Heart right ventricle (tissue), 16 donors: ENCODE data around the gene ZNF213. TPM values are rescaled to one million over a fixed set of nuclear protein-coding genes. Genes with fewer than 3 reads are reported as not detected.

Experiments
- ATAC-seq, 8 donors: fragments of 200-7000 bp; cut with Tn5 transposase; one replicate each; pipeline ENCODE4 v1.9.1; 2020; ENCODE audit warnings: mild to moderate bottlenecking in 8 of 8, moderate library complexity in 8 of 8, moderate number of reproducible peaks in 1 of 8
- DNase-seq, 2 donors: peaks; one replicate each; pipeline ENCODE4 v3.0.0-alpha.2; 2020
- H3K27ac ChIP-seq, 10 donors: fragments of 200-600 bp; sonication (generic) in 2 of 10; one replicate each; pipeline versions ENCODE4 v1.5.0 to v1.8.0; 2020 to 2022; ENCODE audit warnings: mild to moderate bottlenecking in 3 of 10
- H3K27me3 ChIP-seq, 7 donors: fragments of 200-600 bp; one replicate each; pipeline ENCODE4 v1.8.0; 2021 to 2022; ENCODE audit warnings: mild to moderate bottlenecking in 2 of 7
- H3K36me3 ChIP-seq, 9 donors: fragments of 200-600 bp; sonication (generic) in 1 of 9; one replicate each; pipeline versions ENCODE4 v1.5.0 to v1.8.0; 2020 to 2022; ENCODE audit warnings: mild to moderate bottlenecking in 2 of 9
- H3K4me1 ChIP-seq, 9 donors: fragments of 200-600 bp; sonication (generic) in 1 of 9; one replicate each; pipeline versions ENCODE4 v1.5.0 to v1.8.0; 2020 to 2022; ENCODE audit warnings: mild to moderate bottlenecking in 4 of 9
- H3K4me3 ChIP-seq, 10 donors: fragments of 200-600 bp; sonication (generic) in 2 of 10; one replicate each; pipeline versions ENCODE4 v1.5.0 to v1.8.0; 2020 to 2022; ENCODE audit warnings: mild to moderate bottlenecking in 7 of 10, moderate library complexity in 2 of 10
- H3K9me3 ChIP-seq, 11 donors: fragments of 200-600 bp in 10 of 11; sonication (generic) in 2 of 11; one replicate each; pipeline versions ENCODE4 v1.5.0 to v1.8.0; 2013 to 2022; ENCODE audit warnings: mild to moderate bottlenecking in 2 of 11, control low read depth in 1 of 11, moderate library complexity in 1 of 11
- WGBS, 2 donors: extraction: QIAGEN DNeasy Blood & Tissue Kit; methylation state at CpG; one replicate each; pipeline ENCODE4 v1.1.7; 2013; ENCODE audit warnings: inconsistent platforms in 1 of 2; 5-methylcytosine and 5-hydroxymethylcytosine counted together
- intact Hi-C, 10 donors: fragments of 100-400 bp; cut with DNase I; formaldehyde crosslinking; loops; one replicate each; pipeline versions ENCODE4 v1.11.1 to v1.14.2; 2022
- polyA plus RNA-seq, 2 donors: library from polyadenylated mRNA; stranded (reverse); fragments of 200-250 nt; gene quantifications; one replicate each; pipeline ENCODE4 v1.2.3, GENCODE V29; 2013
- total RNA-seq, 10 donors: library from RNA; stranded (reverse); fragmentation: NEBNext Ultra II Directional in 3 of 10; extraction: Animal tissue kit (Norgen Biotek cat#: 25700) in 3 of 10; gene quantifications; one replicate each; pipeline versions ENCODE4 v1.2.1 to v1.2.4, GENCODE V29; 2021 to 2023
- TF ChIP-seq, protein P1 (sequence below), 9 donors: fragments of 200-600 bp; sonication (generic) in 2 of 9; IDR thresholded peaks; one replicate each; pipeline versions ENCODE4 v1.5.0 to v1.8.0; 2021 to 2022; ENCODE audit warnings: antibody characterized with exemption in 9 of 9, mild to moderate bottlenecking in 5 of 9, moderate library complexity in 1 of 9
- donor health status: Arrhythmogenic right ventricular cardiomyopathy.
- donor health status: ischemic (EF 13 %, LVEDD 7.1; RV severe dilation, severe dysfunction).
- donor health status: healthy with polysubstance abuse.
- donor health status: DM: no; HTN: yes; CAD: no.
- donor health status: DM: no; HTN: no; CAD: no.
- donor health status: ischemic (EF 25% LVEDD 6.9; RV normal size, moderate dysfunction).
- donor health status: ischemic (EF 25% LVEDD 5.7; RV mildly dilated, moderate dysfunction).
- donor health status: healthy.
- donor health status: DM: yes; HTN: yes; CAD: no.
- donor health status: Ischemic cardiomyopathy.
- donor health status: ischemic (EF 35%, LVEDD 5.7; RV mildly dilated, moderate dysfunction).
- donor health status: nonischemic (EF 11% LVEDD 7.7; RV severe dilation, severe dysfunction).
- donor health status: DM: yes; HTN: yes; CAD: no.
- donor health status: PGD.
- donor health status: ischemic (EF 29% LVEDD 5.4; RV normal size, mild dysfunction).
- donor health status: nonischemic (EF 23%, LVEDD 6.1; RV moderate dilation, normal function).

Gene ZNF213
- total and polyA plus RNA-seq, 12 donors, result 5.9 to 10.1 (median 7.7) TPM

DNA sequence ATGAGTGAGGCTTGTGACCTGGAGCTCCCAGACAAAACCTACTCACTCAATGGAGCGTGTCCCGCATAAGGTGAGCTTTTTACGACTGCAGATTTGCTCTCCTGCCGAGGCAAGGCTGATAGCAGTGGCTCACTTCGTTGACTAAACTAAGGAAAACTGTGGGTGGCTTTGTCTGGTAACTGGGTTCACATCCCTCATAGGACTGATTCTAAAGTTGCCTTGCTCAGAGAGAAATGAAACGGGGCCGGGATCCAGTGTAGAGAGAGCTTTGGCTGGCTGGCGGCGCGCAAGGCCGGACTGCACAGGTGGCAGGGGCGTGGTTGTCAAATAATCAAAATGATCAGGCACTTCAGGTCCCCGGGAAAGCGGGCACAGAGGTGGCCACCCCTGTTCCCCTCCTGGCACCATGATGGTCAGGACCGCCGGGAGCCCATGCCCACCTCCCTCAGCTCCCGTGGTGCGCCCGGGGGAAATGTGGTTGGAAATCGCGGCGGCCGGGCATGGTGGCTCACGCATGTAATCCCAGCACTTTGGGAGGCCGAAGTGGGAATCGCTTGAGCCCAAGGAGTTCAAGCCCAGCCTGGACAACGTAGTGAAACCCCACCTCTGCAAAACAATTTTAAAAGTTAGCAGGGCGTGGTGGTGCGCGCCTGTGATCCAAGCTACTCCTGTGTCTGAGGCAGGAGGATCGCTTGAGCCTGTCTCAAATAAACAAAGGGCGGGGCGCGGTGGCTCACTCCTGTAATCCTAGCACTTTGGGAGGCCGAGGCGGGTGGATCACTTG, 26.6 kb downstream of the ZNF213 start:
- H3K4me1 ChIP-seq, result peaks cover 2 to 32% (median 28%) of the 10 kb centered on the region in 9 donors
- WGBS, 2 donors, result 89 to 92% methylated on average over 36 of the region's 36 CpGs
- ATAC-seq (no peak), DNase-seq (no peak)
- TF ChIP-seq, protein P1, sequence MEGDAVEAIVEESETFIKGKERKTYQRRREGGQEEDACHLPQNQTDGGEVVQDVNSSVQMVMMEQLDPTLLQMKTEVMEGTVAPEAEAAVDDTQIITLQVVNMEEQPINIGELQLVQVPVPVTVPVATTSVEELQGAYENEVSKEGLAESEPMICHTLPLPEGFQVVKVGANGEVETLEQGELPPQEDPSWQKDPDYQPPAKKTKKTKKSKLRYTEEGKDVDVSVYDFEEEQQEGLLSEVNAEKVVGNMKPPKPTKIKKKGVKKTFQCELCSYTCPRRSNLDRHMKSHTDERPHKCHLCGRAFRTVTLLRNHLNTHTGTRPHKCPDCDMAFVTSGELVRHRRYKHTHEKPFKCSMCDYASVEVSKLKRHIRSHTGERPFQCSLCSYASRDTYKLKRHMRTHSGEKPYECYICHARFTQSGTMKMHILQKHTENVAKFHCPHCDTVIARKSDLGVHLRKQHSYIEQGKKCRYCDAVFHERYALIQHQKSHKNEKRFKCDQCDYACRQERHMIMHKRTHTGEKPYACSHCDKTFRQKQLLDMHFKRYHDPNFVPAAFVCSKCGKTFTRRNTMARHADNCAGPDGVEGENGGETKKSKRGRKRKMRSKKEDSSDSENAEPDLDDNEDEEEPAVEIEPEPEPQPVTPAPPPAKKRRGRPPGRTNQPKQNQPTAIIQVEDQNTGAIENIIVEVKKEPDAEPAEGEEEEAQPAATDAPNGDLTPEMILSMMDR (IDR thresholded peaks at IDR 0.05), result no peak
- H3K27ac ChIP-seq, result no peak overlapping the region
- H3K4me3 ChIP-seq, result no peak overlapping the region
- H3K36me3 ChIP-seq, result no peaks in the 10 kb centered on the region
- intact Hi-C loops, result loop anchor here in 5 of 10 donors (10.0 kb wide), 4 partner anchors 57 to 293 kb away; partner anchors contain the start of gene ZSCAN10 (in 1 of the 5)
- peaks cover 0 to 7% (median 0%) of the 10 kb centered on the region in 7 donors for H3K27me3 ChIP-seq
- no peaks in the 10 kb centered on the region for H3K9me3 ChIP-seq

DNA sequence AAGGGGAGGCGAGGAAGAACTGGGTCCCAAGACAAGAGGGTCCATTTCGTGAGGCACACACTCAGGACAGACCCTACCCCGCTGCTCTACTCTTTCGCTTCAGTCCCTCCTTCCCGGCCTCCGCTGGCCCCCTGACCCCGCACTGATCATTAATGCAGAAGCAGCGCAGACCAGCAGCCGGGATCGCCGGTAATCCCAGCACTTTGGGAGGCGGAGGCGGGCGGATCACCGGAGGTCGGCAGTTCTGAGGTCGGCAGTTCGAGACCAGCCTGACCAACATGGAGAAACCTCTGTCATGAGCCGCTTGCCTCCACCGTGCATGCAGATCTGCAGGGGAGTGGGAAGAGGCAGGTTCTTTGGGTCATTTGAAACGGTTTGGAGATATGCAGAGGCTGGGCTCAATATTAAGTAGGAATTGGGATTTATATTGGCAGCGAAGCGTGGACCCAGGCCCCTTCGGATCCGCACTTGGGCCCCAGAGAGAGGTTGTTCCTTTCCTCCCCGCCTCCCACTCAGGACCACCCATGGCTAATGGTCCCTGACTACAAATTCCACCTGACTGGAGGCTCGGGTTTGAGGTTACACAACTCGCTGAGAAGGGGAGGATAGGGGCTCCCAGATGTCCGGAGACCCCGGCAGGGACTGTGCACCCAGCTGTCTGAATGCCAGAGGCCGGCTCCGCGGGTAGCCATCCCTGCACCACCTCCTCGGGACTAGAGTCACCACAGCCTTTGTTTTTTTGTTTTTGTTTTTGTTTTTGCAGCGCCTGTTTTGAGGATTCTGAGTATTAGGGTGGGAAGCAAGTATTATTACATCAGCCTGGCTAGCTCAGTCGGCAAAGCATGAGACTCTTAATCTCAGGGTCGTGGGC, 29.5 kb downstream of the ZNF213 start:
- peaks cover 1 to 34% (median 16%) of the 10 kb centered on the region in 7 donors for H3K27me3 ChIP-seq
- WGBS, 2 donors, result 88 to 92% methylated on average over 37 of the region's 37 CpGs
- TF ChIP-seq, protein P1 (IDR thresholded peaks at IDR 0.05), result no peak
- no peaks in the 10 kb centered on the region for H3K9me3 ChIP-seq
- ATAC-seq (no peak), DNase-seq (no peak)
- no peaks in the 10 kb centered on the region for H3K36me3 ChIP-seq
- no peak overlapping the region for H3K27ac ChIP-seq
- no peak overlapping the region for H3K4me3 ChIP-seq
- H3K4me1 ChIP-seq, result peaks cover 0 to 17% (median 12%) of the 10 kb centered on the region in 9 donors
- intact Hi-C loops, result loop anchor here in 6 of 10 donors (2.0 to 10.0 kb wide), 5 partner anchors 60 to 290 kb away; partner anchors contain the start of gene ZSCAN10 (in 1 of the 6)

DNA sequence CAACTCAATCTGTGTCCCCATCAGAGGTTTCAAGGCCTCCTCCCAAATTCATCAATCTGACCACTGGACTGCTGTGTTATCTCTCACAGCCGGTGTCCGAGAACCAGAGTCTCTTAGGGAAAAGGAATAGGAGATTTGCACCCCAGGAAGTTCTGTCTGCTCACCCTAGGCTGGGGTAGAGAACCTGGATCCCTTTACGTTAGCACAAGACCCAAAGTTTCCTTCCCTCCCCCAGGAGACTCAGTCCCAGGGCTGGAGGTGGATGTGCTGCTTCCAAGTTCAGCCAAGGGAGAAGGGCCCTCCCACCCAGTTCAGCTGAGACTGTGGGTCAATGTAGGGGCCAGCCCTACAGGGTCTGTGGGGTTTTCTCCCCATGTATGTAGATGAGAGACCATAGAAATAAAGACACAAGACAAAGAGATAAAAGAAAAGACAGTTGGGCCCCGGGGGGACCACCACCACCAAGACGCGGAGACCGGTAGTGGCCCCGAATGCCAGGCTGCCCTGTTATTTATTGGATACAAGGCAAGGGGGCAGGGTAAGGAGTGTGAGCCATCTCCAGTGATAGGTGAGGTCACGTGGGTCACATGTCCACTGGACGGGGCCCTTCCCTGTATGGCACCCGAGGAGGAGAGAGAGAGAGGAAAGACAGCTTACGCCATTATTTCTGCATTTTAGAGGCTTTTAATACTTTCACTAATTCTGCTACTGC, 30.4 kb downstream of the ZNF213 start:
- Histone ChIP-seq H3K4me3 (peak overlapping the region in 7 of 10 donors; percentile 6 to 40 (median 31)), H3K9me3 (no peaks in the 10 kb centered on the region)

More for the DNA sequence above, 30.4 kb downstream of the ZNF213 start:
- ATAC-seq (peak in 1 of 8 donors; percentile 8), DNase-seq (no peak)
- Histone ChIP-seq H3K36me3 (no peaks in the 10 kb centered on the region), H3K27me3 (peaks cover 8 to 40% (median 25%) of the 10 kb centered on the region in 7 donors), H3K27ac (peak overlapping the region in 3 of 10 donors; percentile 18 to 57 (median 32)), H3K4me1 (peaks cover 0 to 13% (median 8%) of the 10 kb centered on the region in 9 donors)
- TF ChIP-seq, protein P1 (IDR thresholded peaks at IDR 0.05), result no peak
- WGBS, 2 donors, result 89 to 93% methylated on average over 12 of the region's 12 CpGs
- intact Hi-C loops, result loop anchor here in 7 of 10 donors (2.0 to 10.0 kb wide), 7 partner anchors 38 to 290 kb away; partner anchors contain the start of gene ZSCAN10 (in 1 of the 7)
